ENCODE measurements around the gene ZDHHC8. TPM values are rescaled to one million over a fixed set of nuclear protein-coding genes. Genes with fewer than 3 reads are reported as not detected.

Gene ZDHHC8
- total RNA-seq, 1 experiment from 2014 or later, result 39.9 TPM

DNA sequence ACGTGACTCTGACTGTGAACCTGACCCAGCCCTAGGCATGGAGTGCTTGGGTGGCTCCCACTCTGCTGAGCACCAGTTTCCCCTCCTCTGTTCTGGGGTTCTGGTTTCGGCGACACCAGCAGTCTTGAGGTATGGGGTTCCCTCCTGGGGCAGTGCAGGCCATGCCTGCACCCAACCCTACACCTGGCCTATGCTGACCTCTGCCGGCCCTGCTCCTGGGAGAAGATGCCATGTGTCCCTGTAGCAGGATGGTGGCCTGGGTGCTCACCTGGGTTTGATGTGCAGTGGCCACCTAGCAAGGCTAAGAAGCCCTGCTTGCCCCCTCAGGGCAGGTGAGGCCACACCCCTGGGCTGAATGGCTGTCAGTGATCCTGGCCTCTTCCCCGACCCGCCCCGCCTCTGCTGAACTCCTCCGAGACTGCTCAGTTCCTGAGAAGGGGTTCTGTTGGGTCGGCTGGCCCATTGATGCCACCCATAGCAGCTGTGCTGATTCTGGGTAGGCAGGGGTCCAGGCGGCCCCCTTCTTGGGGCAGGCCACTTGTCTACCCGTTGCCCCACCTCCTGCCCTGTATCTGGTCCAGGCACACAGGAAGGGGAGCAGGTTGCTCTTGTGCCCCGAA is 2.4 kb downstream of the ZDHHC8 start:
- intact Hi-C loops (cut with micrococcal nuclease; ENCODE audit: unreplicated experiment), result no loop called here
- Mint-ChIP-seq H3K27ac (ENCODE audit: unreplicated experiment) (no peak overlapping the region), H3K4me1 (ENCODE audit: low read depth, unreplicated experiment) (no peaks in the 10 kb centered on the region), H3K4me3 (ENCODE audit: unreplicated experiment) (peak overlapping the region; percentile 64), H3K36me3 (ENCODE audit: insufficient read depth, unreplicated experiment) (peaks cover 17% of the 10 kb centered on the region), H3K9me3 (ENCODE audit: unreplicated experiment) (no peaks in the 10 kb centered on the region), H3K27me3 (ENCODE audit: insufficient read depth, unreplicated experiment) (no peaks in the 10 kb centered on the region)
- H3K4me3 ChIP-seq (ENCODE audit: low read depth, low read length), result no peak overlapping the region
- H3K4me1 ChIP-seq, result no peaks in the 10 kb centered on the region
- POLR2A ChIA-PET, result no interaction called here
- H3K36me3 ChIP-seq (ENCODE audit: control insufficient read depth, insufficient read depth, low read length), result no peaks in the 10 kb centered on the region
- DNase-seq, result no peak
- no peak for TF ChIP-seq CTCF (IDR thresholded peaks at IDR 0.05; ENCODE audit: insufficient read depth in 1 of 2, low read depth in 1 of 2, low read length in 1 of 2, severe bottlenecking in 1 of 2, unreplicated experiment in 1 of 2)
- no TSS peak for BruUV-seq (replicated peaks)
- CTCF ChIA-PET, result no interaction called here
- H3K9me3 ChIP-seq, result no peaks in the 10 kb centered on the region
- H3K27me3 ChIP-seq (replicated peaks; ENCODE audit: control insufficient read depth, insufficient read depth, low read length), result no peaks in the 10 kb centered on the region

DNA sequence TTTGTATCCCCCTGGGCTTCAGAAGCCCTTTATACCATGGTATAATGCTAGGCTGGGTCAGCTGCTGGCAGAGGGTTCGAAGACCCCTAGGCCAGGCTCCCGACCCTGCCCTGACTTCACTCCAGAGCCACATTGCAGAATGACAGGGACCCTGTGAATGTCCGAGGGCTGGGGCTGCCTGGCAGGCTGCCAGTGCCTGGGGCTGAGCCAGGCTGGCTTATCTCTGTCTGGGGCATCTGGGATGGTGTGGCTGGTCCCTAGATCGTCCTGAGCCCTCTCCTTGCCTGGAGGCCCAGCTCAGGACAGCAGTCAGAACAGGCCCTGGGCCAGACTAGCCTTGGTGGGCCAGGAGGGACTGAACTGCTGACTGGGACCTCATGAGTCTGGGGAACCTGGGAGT is 3.7 kb downstream of the ZDHHC8 start:
- no peaks in the 10 kb centered on the region for H3K27me3 Mint-ChIP-seq (ENCODE audit: insufficient read depth, unreplicated experiment)
- Histone ChIP-seq H3K4me1 (no peaks in the 10 kb centered on the region), H3K9me3 (no peaks in the 10 kb centered on the region), H3K27me3 (replicated peaks; ENCODE audit: control insufficient read depth, insufficient read depth, low read length) (no peaks in the 10 kb centered on the region), H3K4me3 (ENCODE audit: low read depth, low read length) (no peak overlapping the region), H3K36me3 (ENCODE audit: control insufficient read depth, insufficient read depth, low read length) (no peaks in the 10 kb centered on the region)
- DNase-seq, result no peak
- TF ChIP-seq CTCF (IDR thresholded peaks at IDR 0.05; ENCODE audit: insufficient read depth in 1 of 2, low read depth in 1 of 2, low read length in 1 of 2, severe bottlenecking in 1 of 2, unreplicated experiment in 1 of 2), result no peak
- H3K27ac Mint-ChIP-seq (ENCODE audit: unreplicated experiment), result no peak overlapping the region
- ChIA-PET POLR2A (no interaction called here), CTCF (no interaction called here)
- peaks cover 6% of the 10 kb centered on the region for H3K36me3 Mint-ChIP-seq (ENCODE audit: insufficient read depth, unreplicated experiment)
- H3K9me3 Mint-ChIP-seq (ENCODE audit: unreplicated experiment), result no peaks in the 10 kb centered on the region
- BruUV-seq (replicated peaks), result no TSS peak
- H3K4me3 Mint-ChIP-seq (ENCODE audit: unreplicated experiment), result no peak overlapping the region
- intact Hi-C loops (cut with micrococcal nuclease; ENCODE audit: unreplicated experiment), result no loop called here
- H3K4me1 Mint-ChIP-seq (ENCODE audit: low read depth, unreplicated experiment), result no peaks in the 10 kb centered on the region

- TF ChIP-seq CTCF (IDR thresholded peaks at IDR 0.05; ENCODE audit: insufficient read depth in 1 of 2, low read depth in 1 of 2, low read length in 1 of 2, severe bottlenecking in 1 of 2, unreplicated experiment in 1 of 2), result no peak
- H3K36me3 Mint-ChIP-seq (ENCODE audit: insufficient read depth, unreplicated experiment), result no peaks in the 10 kb centered on the region
- no peaks in the 10 kb centered on the region for H3K36me3 ChIP-seq (ENCODE audit: control insufficient read depth, insufficient read depth, low read length)
- no peaks in the 10 kb centered on the region for H3K27me3 ChIP-seq (replicated peaks; ENCODE audit: control insufficient read depth, insufficient read depth, low read length)
- H3K27ac Mint-ChIP-seq (ENCODE audit: unreplicated experiment), result no peak overlapping the region
- H3K27me3 Mint-ChIP-seq (ENCODE audit: insufficient read depth, unreplicated experiment), result no peaks in the 10 kb centered on the region
- no peak overlapping the region for H3K4me3 Mint-ChIP-seq (ENCODE audit: unreplicated experiment)
- CTCF ChIA-PET, result no interaction called here
- no TSS peak for BruUV-seq (replicated peaks)
- H3K9me3 Mint-ChIP-seq (ENCODE audit: unreplicated experiment), result no peaks in the 10 kb centered on the region
- no peak overlapping the region for H3K4me3 ChIP-seq (ENCODE audit: low read depth, low read length)
- intact Hi-C loops (cut with micrococcal nuclease; ENCODE audit: unreplicated experiment), result no loop called here
- H3K9me3 ChIP-seq, result no peaks in the 10 kb centered on the region
- no peaks in the 10 kb centered on the region for H3K4me1 Mint-ChIP-seq (ENCODE audit: low read depth, unreplicated experiment)
- POLR2A ChIA-PET, result no interaction called here
- no peaks in the 10 kb centered on the region for H3K4me1 ChIP-seq
- no peak for DNase-seq
Observed at GRCh38 chr22:20135806-20136602, 4.4 kb downstream of the ZDHHC8 start.

Measured in Caco-2 (cell line).